OCI-M1 (cell line): ENCODE data around the gene CYTH3.

Source experiments
- DNase-seq: peaks from one replicate; lab custom pipeline; 2025; lab: John Stamatoyannopoulos, UW

CYTH3 gene

GRCh38 chr7:6165521-6166320 lies 106.7 kb downstream of the CYTH3 start:
- no peak for DNase-seq

DNA sequence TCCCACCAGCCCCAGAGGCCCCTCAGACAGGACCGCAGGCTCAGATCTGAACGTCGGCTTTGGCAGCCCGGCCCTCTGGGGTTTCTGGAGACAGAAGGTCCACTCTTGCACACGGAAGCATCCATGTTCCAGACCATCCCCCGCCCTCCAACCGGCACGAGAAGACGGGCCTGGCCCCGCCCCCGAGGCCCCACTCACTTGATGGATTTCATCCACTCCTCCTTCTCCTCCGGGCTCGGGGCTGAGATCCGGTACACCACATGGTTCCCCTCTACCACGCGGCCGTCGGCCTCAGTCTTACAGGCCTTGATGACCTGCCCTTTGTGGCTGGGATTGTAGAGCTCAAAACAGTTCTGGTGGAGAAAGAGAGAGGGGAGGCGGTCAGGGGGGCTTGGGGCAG lies 107.3 kb downstream of the CYTH3 start:
- DNase-seq: no peak

GRCh38 chr7:6164491-6164890 lies 107.9 kb downstream of the CYTH3 start:
- DNase-seq: no peak

- no peak for DNase-seq
Measured at GRCh38 chr7:6164010-6164409, 108.4 kb downstream of the CYTH3 start.

DNA sequence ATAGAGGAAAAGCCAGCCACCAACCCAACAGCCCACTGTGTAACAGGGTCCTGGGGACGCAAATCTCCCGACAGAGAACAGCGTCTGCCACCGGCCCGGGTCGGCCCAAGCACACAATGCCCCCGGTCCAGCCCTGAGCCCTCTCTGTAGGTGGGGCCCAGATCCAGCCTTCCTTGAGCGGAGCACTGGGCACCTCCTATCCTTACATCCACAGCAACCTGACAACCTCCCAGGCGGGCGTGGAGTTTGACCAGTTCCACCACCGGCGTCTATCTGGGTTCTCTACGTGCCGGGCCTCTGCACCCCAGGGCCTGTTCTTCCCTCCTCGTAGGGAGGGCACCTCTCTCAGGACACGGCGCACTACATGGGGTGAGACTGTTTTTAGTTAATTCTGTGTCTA lies 109.0 kb downstream of the CYTH3 start:
- no peak for DNase-seq

GRCh38 chr7:6162650-6163366 lies 109.6 kb downstream of the CYTH3 start:
- DNase-seq: no peak

- DNase-seq: no peak
Measured at GRCh38 chr7:6162331-6162620, 110.1 kb downstream of the CYTH3 start.

- peak; percentile 5 for DNase-seq
Measured at GRCh38 chr7:6161463-6162330, 110.7 kb downstream of the CYTH3 start.

- no peak for DNase-seq
Measured at GRCh38 chr7:6160191-6160623, 112.2 kb downstream of the CYTH3 start.

DNA sequence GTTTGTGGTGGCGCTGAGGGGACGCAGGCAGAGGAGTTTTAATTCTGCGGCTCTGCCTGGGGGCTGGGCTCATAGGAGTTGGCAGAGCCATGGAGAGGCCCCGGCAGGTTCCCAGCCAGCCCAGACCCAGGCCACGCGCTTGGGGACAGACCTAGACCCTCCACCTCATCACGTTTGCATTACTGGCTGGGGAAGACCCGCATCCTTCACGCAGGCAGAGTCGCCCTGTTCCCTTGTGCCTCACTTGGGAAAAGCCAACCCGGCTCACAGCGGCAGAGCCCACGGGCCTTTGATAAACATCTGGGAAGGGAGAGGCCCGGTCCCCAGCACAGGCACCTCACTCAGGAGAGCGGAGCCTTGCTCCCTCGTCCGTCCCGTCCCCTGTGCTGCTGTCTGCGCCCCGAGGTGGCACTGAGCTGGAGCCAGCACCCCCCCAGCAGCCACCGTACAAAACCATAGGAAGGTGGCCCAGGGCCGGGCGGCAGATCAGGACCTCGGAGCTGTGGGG lies 112.8 kb downstream of the CYTH3 start:
- no peak for DNase-seq

GRCh38 chr7:6159097-6159483 lies 113.3 kb downstream of the CYTH3 start:
- no peak for DNase-seq

- no peak for DNase-seq
Measured at GRCh38 chr7:6158424-6159096, 113.9 kb downstream of the CYTH3 start.

GRCh38 chr7:6157685-6158423 lies 114.6 kb downstream of the CYTH3 start:
- DNase-seq: no peak

DNA sequence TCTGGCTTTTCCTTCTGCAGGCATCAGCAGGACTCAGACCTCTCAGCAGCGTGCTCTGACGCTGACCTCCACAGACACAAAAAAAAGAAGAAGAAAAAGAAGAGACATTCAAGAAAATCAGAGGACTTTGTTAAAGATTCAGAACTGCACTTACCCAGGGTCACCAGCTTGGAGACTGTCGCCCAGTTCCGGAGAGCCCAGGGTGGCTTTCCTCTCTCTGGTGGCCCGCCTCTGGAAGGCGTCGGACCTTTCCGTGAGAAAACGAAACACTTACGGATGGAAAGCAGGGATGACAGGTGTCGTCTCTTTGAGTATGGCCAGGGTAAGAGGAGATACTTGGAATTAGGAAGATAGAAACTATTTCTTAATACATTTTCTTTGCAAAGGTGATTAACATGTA lies 115.7 kb downstream of the CYTH3 start:
- DNase-seq: no peak

- no peak for DNase-seq
Measured at GRCh38 chr7:6155596-6155995, 116.8 kb downstream of the CYTH3 start.

GRCh38 chr7:6154542-6155404 lies 117.7 kb downstream of the CYTH3 start:
- DNase-seq: no peak

GRCh38 chr7:6153646-6154541 lies 118.5 kb downstream of the CYTH3 start:
- no peak for DNase-seq

GRCh38 chr7:6151994-6152735 lies 120.3 kb downstream of the CYTH3 start:
- DNase-seq: no peak
